Neural progenitor cell (in vitro differentiated cells): Measurements from ENCODE around the gene CENPX.

Experiments used
- CTCF ChIP-seq: fragments of 200-600 bp; sonication (generic); IDR thresholded peaks from 2 replicates; pipeline ENCODE4 v1.5.1; 2017; ENCODE audit warnings: antibody characterized with exemption, mild to moderate bottlenecking
- EZH2 ChIP-seq: fragments of 200-600 bp; sonication (generic); IDR thresholded peaks from 2 replicates; pipeline ENCODE4 v1.6.1; 2017; ENCODE audit warnings: antibody characterized with exemption, mild to moderate bottlenecking, moderate library complexity
- EZH2phosphoT487 ChIP-seq: fragments of 200-600 bp; sonication (generic); IDR thresholded peaks from 2 replicates; pipeline ENCODE4 v1.6.1; 2017; ENCODE audit warnings: antibody characterized with exemption

- no peak for TF ChIP-seq CTCF
- TF ChIP-seq EZH2 = no peak
- TF ChIP-seq EZH2phosphoT487 = no peak
These were observed 336 bp upstream of the CENPX start, which contains the start of gene LRRC45 for GRCh38 chr17:82022981-82023446.
